Measurements from ENCODE around the gene ZNF579. TPM values are rescaled to one million over a fixed set of nuclear protein-coding genes. Genes with fewer than 3 reads are reported as not detected.
A peak's percentile ranks its signal among the peaks of the same experiment; 100 is the strongest.

The ZNF579 gene
- total and polyA plus RNA-seq, 9 of the 15 experiments (the other 6 are each of a cell fraction or from before 2014, with no cell fraction given): 0.06 to 15.9 (median 1.6) TPM

- TF ChIP-seq E4F1 (CRISPR knock-in tag; IDR thresholded peaks at IDR 0.05; ENCODE audit: borderline replicate concordance) (no peak), BCOR (IDR thresholded peaks at IDR 0.05) (0 out of 2 replicates have a peak, but pooled peaks have one; percentile 1), CEBPG (CRISPR knock-in tag; IDR thresholded peaks at IDR 0.05) (no peak), CEBPG (tag; conservative IDR thresholded peaks at IDR 0.05 in 1 of 2, IDR thresholded peaks at IDR 0.05 in 1 of 2) (no peak), ZNF407 (IDR thresholded peaks at IDR 0.05; ENCODE audit: low read depth) (no peak), NFYB (IDR thresholded peaks at IDR 0.05; ENCODE audit: extremely low read depth, insufficient read length) (no peak), ZBTB17 (CRISPR knock-in tag; IDR thresholded peaks at IDR 0.05) (no peak), GTF2F1 (IDR thresholded peaks at IDR 0.05; ENCODE audit: low read depth, low read length) (no peak), CC2D1A (IDR thresholded peaks at IDR 0.05) (0 out of 2 replicates have a peak, but pooled peaks have one; percentile 5), SMARCA5 (IDR thresholded peaks at IDR 0.05) (0 out of 2 replicates have a peak, but pooled peaks have one; percentile 8), ARHGAP35 (IDR thresholded peaks at IDR 0.05; ENCODE audit: partially characterized antibody) (peak; percentile 36), ADNP (tag; IDR thresholded peaks at IDR 0.05) (no peak), HINFP (tag; conservative IDR thresholded peaks at IDR 0.05; ENCODE audit: low read depth) (no peak), ZNF398 (CRISPR knock-in tag; IDR thresholded peaks at IDR 0.05) (no peak)
Observed at GRCh38 chr19:55606471-55606787, 25.8 kb upstream of the ZNF579 start (continued).

Data from K562 (cell line).